22Rv1 (cell line): ENCODE results near the gene RETREG1.

Source experiments
- H3K27ac ChIP-seq: fragments of 450-650 bp; 2 replicates; pipeline ENCODE4 v1.5.1; 2017
- ZFX ChIP-seq: fragments of 450-650 bp; IDR thresholded peaks from 2 replicates; pipeline ENCODE4 v1.6.1; 2017; ENCODE audit warnings: antibody characterized with exemption, borderline replicate concordance
- TF ChIP-seq, protein P1 (sequence below): fragments of 450-650 bp; IDR thresholded peaks from 2 replicates; pipeline ENCODE4 v1.5.1; 2017; ENCODE audit warnings: mild to moderate bottlenecking

Gene RETREG1

DNA sequence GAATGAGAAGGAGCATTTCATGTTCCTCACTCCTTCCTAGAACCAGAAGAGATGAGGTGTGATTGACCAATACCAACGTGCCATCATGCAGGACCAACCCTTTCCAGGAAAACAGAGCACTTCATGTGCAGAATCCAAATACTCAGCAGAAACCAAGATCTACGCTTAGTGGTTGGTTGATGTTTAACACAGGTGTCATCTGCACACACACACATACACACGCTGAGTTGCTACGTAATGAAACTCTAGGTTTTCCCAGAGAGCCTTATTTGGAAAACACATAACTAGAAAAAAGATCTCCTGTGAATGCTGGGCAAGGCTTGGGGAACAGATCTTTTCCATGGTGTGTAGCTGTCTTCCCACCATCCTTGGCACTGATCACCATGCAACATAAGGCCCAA lies 130.1 kb downstream of the RETREG1 start:
- H3K27ac ChIP-seq = no peak overlapping the region
- TF ChIP-seq ZFX = no peak
- TF ChIP-seq, protein P1, sequence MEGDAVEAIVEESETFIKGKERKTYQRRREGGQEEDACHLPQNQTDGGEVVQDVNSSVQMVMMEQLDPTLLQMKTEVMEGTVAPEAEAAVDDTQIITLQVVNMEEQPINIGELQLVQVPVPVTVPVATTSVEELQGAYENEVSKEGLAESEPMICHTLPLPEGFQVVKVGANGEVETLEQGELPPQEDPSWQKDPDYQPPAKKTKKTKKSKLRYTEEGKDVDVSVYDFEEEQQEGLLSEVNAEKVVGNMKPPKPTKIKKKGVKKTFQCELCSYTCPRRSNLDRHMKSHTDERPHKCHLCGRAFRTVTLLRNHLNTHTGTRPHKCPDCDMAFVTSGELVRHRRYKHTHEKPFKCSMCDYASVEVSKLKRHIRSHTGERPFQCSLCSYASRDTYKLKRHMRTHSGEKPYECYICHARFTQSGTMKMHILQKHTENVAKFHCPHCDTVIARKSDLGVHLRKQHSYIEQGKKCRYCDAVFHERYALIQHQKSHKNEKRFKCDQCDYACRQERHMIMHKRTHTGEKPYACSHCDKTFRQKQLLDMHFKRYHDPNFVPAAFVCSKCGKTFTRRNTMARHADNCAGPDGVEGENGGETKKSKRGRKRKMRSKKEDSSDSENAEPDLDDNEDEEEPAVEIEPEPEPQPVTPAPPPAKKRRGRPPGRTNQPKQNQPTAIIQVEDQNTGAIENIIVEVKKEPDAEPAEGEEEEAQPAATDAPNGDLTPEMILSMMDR = no peak

DNA sequence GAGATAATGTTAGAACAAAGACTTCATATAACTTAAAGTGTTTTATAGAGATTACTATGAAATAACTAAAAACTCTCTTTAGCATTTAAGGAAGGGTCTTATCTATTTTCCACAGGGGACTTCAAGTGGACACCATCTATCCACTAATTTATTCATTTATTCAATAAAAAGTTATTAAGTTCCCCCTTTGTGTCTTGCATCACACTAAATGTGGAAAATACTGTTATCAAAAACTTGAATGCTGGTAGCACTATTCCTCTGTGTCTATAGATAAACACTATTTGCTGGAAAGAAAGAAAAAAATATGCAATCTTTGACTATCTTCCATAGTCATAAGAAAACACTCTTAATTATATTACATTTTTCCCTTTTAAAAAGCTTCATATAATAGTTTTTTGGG lies 131.1 kb downstream of the RETREG1 start:
- H3K27ac ChIP-seq = no peak overlapping the region
- TF ChIP-seq, protein P1 = no peak
- no peak for TF ChIP-seq ZFX

DNA sequence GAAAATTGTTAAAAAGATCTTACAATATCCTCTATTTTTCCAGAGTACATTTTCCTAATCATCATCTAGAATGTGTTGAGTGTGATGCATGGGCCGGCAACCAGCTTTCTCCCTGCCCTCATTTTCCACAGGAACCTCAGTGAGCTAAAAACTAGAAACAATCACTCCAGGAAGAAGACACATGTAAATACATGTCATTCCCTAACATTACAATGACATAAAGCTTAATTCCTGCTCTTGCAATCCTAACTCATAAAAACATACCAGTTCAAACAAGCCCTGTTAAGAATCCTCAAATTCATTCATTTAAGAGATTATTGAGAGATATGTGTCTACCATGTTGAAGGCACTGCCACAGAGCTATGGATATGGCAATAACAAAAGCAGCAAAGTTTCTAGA lies 132.7 kb downstream of the RETREG1 start:
- no peak overlapping the region for H3K27ac ChIP-seq
- TF ChIP-seq, protein P1 = no peak
- no peak for TF ChIP-seq ZFX

DNA sequence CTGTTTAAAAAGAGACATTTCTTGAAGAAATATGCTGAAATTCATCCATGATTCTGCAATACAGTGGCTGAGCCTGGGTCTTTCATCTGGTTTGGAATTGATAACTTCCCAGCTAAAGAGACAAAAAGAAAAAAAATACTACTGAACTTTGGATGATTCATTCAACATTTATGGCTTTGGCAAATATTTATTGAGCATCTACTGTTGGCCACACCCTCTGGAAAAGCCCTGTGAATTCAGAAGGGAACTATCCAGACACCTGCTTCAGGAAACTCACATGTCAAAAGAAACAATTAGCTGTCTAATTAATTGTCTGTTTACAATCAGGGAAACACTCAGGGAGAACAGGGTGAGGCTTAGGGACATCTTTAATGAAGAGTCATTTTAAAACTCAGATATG lies 133.4 kb downstream of the RETREG1 start:
- TF ChIP-seq, protein P1 = no peak
- no peak for TF ChIP-seq ZFX
- no peak overlapping the region for H3K27ac ChIP-seq

DNA sequence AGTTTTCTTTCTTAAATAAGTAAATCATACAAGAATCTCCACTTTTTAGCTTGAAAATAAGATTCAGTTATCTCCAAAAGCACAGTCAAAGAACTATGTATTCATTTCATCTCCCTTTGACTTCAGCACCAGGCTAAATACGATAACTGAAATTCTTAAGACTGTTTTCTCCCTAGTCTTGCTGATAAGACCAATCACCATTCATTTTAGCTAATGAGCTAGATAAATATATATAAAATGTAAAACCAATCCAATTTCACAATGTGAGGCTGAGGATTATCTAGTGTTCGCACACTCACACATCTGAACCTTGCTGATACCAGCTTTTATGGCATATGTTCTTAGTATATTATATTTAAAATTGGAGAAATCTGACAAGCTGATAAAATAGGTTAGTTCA lies 133.9 kb downstream of the RETREG1 start:
- no peak overlapping the region for H3K27ac ChIP-seq
- no peak for TF ChIP-seq ZFX
- TF ChIP-seq, protein P1 = no peak

DNA sequence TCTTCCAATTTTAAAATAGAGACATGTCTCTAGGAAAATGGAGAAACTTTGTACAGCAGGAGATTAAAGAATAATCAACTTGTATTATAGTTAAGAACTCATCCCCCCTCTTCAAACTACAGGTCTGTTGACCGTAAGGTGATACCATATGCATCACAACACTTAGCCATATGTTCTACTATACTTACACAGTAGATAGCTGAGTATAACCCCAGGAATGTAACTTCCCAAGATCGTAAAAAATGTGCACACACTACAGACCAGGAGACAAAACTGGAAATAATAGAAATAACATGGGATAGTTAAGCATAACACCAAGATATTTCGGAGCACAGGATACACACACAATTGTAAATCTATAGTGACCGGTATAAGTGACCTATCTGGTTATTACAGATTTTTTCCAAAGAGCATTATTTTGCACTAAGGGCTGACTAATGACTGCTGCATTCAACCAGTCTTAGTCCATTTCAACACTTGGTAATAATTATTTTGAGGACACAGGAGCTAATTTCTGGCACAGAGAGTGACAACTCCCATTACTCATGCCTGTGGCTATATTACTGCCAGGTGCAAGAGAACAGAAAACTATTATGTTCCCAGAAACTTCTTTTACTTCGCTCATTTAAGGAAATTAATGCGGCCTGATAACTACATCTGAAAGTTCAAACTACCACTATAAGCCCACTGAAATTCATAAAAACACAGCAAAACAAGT lies 135.8 kb downstream of the RETREG1 start:
- H3K27ac ChIP-seq = no peak overlapping the region
- no peak for TF ChIP-seq ZFX
- TF ChIP-seq, protein P1 = no peak

DNA sequence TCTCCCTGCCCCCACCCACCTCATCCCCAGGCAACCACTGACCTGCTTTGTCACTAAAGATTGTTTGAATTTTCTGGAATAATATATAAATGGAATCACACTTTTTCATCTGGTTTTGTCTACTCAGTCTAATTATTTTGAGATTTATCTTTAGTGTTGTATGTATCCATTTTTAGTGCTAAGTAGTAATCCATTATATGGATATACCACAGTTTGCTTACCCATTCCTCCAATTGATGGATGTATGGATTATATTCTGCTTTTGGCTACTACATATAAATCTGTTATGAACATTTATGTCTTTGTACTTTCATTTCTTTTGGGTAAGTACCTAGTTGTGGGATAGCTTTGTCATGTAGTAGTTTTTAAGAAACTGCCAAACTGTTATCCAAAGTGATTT lies 136.7 kb downstream of the RETREG1 start:
- TF ChIP-seq, protein P1 = no peak
- no peak for TF ChIP-seq ZFX
- H3K27ac ChIP-seq = no peak overlapping the region
